Naive thymus-derived CD4-positive, alpha-beta T cell (primary cell): ENCODE data around the gene FRMD6. TPM values are rescaled to one million over a fixed set of nuclear protein-coding genes. Genes with fewer than 3 reads are reported as not detected.
A peak's percentile ranks its signal among the peaks of the same experiment; 100 is the strongest.

Experiments used
- ATAC-seq: fragments of 150-1000 bp; cut with Tn5 transposase; 2 replicates; pipeline ENCODE4 v1.10.0; 2021; ENCODE audit warnings: mild to moderate bottlenecking, moderate library complexity
- CTCF ChIA-PET: fragments of 350-600 bp; sonication (Branson Sonifier 250); formaldehyde crosslinking; loops from one replicate; lab custom pipeline; 2021; ENCODE audit warnings: antibody characterized with exemption; lab: Charles Lee
- POLR2A ChIA-PET: fragments of 350-600 bp; sonication (Branson Sonifier 250); formaldehyde crosslinking; loops from one replicate; lab custom pipeline; 2021; ENCODE audit warnings: antibody characterized with exemption, inconsistent platforms; lab: Charles Lee
- DNase-seq, 9 donors: peaks; one replicate each; pipeline versions ENCODE4 v3.0.0 to v3.0.0-alpha.2; 2020 to 2022; ENCODE audit warnings: mixed read lengths in 1 of 9
- H3K27ac ChIP-seq: one replicate; pipeline ENCODE4 v1.7.0; 2013; ENCODE audit warnings: mild to moderate bottlenecking, low read depth, low read length, moderate library complexity
- H3K27me3 ChIP-seq, 2 donors: one replicate each; pipeline ENCODE4 v1.7.0; 2013; ENCODE audit warnings: low read length in 2 of 2, mild to moderate bottlenecking in 2 of 2, moderate library complexity in 2 of 2; ENCODE audit not compliant: control insufficient read depth in 2 of 2, insufficient read depth in 2 of 2
- H3K36me3 ChIP-seq, 3 experiments: 1 replicate in 2 of 3; 2 replicates in 1 of 3; pipeline ENCODE4 v1.7.0; 2013; ENCODE audit warnings: low read length in 3 of 3, mild to moderate bottlenecking in 3 of 3, moderate library complexity in 1 of 3; ENCODE audit not compliant: insufficient read depth in 3 of 3, control insufficient read depth in 2 of 3
- H3K4me1 ChIP-seq, 2 donors: one replicate each; pipeline ENCODE4 v1.7.0; 2013; ENCODE audit warnings: low read length in 2 of 2, mild to moderate bottlenecking in 2 of 2, moderate library complexity in 1 of 2; ENCODE audit not compliant: control insufficient read depth in 2 of 2, insufficient read depth in 2 of 2
- H3K4me3 ChIP-seq: 2 replicates; pipeline ENCODE4 v1.7.0; 2013; ENCODE audit warnings: mild to moderate bottlenecking, low read length
- H3K9me3 ChIP-seq, 3 experiments: 1 replicate in 2 of 3; 2 replicates in 1 of 3; pipeline ENCODE4 v1.7.0; 2013; ENCODE audit warnings: low read length in 3 of 3; ENCODE audit not compliant: control insufficient read depth in 2 of 3
- H3K27ac Mint-ChIP-seq, 9 donors: one replicate each; pipeline ENCODE4 v1.8.0; 2020 to 2022; ENCODE audit warnings: mixed read lengths in 9 of 9, mild to moderate bottlenecking in 8 of 9, moderate library complexity in 5 of 9, inconsistent platforms in 2 of 9
- H3K27me3 Mint-ChIP-seq, 5 donors: one replicate each; pipeline ENCODE4 v1.8.0; 2021 to 2022; ENCODE audit warnings: mixed read lengths in 5 of 5, mild to moderate bottlenecking in 1 of 5
- H3K36me3 Mint-ChIP-seq, 5 donors: one replicate each; pipeline ENCODE4 v1.8.0; 2020 to 2022; ENCODE audit warnings: mixed read lengths in 5 of 5, mild to moderate bottlenecking in 3 of 5, inconsistent platforms in 1 of 5
- H3K4me1 Mint-ChIP-seq, 7 donors: one replicate each; pipeline ENCODE4 v1.8.0; 2020 to 2022; ENCODE audit warnings: mixed read lengths in 7 of 7, mild to moderate bottlenecking in 3 of 7, inconsistent platforms in 1 of 7
- H3K4me3 Mint-ChIP-seq, 10 donors: one replicate each; pipeline ENCODE4 v1.8.0; 2020 to 2022; ENCODE audit warnings: mild to moderate bottlenecking in 10 of 10, mixed read lengths in 10 of 10, moderate library complexity in 6 of 10, inconsistent platforms in 2 of 10
- H3K9me3 Mint-ChIP-seq, 11 donors: one replicate each; pipeline ENCODE4 v1.8.0; 2020 to 2022; ENCODE audit warnings: mixed read lengths in 11 of 11, mild to moderate bottlenecking in 4 of 11, inconsistent platforms in 1 of 11, moderate library complexity in 1 of 11
- intact Hi-C, 2 donors: fragments of 100-400 bp; cut with micrococcal nuclease; formaldehyde crosslinking; loops; one replicate each; pipeline ENCODE4 v1.15.1; 2023
- polyA plus RNA-seq, 2 donors: library from polyadenylated mRNA; unstranded; fragments of 300-500 nt; fragmentation: Illumina TruSeq; gene quantifications; one replicate each; pipeline ENCODE4 v1.2.3, GENCODE V29; 2021
- total RNA-seq, 6 experiments: library from RNA in 5 of 6; stranded (reverse) in 5 of 6; gene quantifications; 1 replicate in 5 of 6; 2 replicates in 1 of 6; pipeline ENCODE4 v1.2.3 and lab custom pipeline; 2021 to 2026

Gene FRMD6
- total and polyA plus RNA-seq, 7 experiments from 2014 or later, result 0.28 to 4.8 (median 3.8) TPM

GRCh38 chr14:51730098-51730497 lies 78.4 kb downstream of the FRMD6 start:
- H3K4me1 Mint-ChIP-seq, result no peaks in the 10 kb centered on the region
- peaks cover 0 to 16% (median 6%) of the 10 kb centered on the region in 5 donors for H3K27me3 Mint-ChIP-seq
- Histone ChIP-seq H3K27ac (no peak overlapping the region), H3K4me3 (no peak overlapping the region), H3K36me3 (no peaks in the 10 kb centered on the region), H3K9me3 (no peaks in the 10 kb centered on the region), H3K27me3 (no peaks in the 10 kb centered on the region), H3K4me1 (no peaks in the 10 kb centered on the region)
- intact Hi-C loops, result no loop called here
- no peak for DNase-seq
- no peak for ATAC-seq
- POLR2A ChIA-PET, result no interaction called here
- CTCF ChIA-PET, result no interaction called here
- no peak overlapping the region for H3K27ac Mint-ChIP-seq
- no peak overlapping the region for H3K4me3 Mint-ChIP-seq
- peaks cover 0 to 3% (median 0%) of the 10 kb centered on the region in 11 donors for H3K9me3 Mint-ChIP-seq
- peaks cover 0 to 5% (median 2%) of the 10 kb centered on the region in 5 donors for H3K36me3 Mint-ChIP-seq

DNA sequence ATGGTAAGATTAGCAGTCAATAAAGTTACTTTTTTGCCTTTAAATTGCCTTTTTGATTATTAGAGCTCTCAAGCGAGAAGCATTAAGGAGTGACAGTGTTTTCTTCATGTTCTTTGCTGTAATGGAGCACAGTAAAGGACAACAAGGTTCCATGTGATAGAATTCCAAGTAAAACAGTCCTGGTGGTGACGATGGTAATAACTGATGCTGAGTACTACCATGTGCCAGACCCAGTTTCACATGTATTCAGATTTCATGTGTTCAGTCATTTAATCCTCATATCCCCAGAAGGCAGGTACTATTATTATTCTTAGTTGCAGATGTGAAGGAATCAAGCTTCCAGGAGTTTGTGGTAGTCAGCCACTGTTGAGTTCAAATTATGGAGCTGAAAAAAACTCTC lies 79.0 kb downstream of the FRMD6 start:
- peaks cover 0 to 19% (median 8%) of the 10 kb centered on the region in 5 donors for H3K27me3 Mint-ChIP-seq
- no peak overlapping the region for H3K4me3 Mint-ChIP-seq
- ATAC-seq (no peak), DNase-seq (no peak)
- intact Hi-C loops, result no loop called here
- Histone ChIP-seq H3K36me3 (no peaks in the 10 kb centered on the region), H3K27me3 (no peaks in the 10 kb centered on the region), H3K27ac (no peak overlapping the region), H3K9me3 (no peaks in the 10 kb centered on the region), H3K4me3 (no peak overlapping the region), H3K4me1 (no peaks in the 10 kb centered on the region)
- ChIA-PET POLR2A (no interaction called here), CTCF (no interaction called here)
- peaks cover 0 to 3% (median 0%) of the 10 kb centered on the region in 11 donors for H3K9me3 Mint-ChIP-seq
- H3K36me3 Mint-ChIP-seq, result peaks cover 0 to 4% (median 2%) of the 10 kb centered on the region in 5 donors
- no peak overlapping the region for H3K27ac Mint-ChIP-seq
- H3K4me1 Mint-ChIP-seq, result no peaks in the 10 kb centered on the region

DNA sequence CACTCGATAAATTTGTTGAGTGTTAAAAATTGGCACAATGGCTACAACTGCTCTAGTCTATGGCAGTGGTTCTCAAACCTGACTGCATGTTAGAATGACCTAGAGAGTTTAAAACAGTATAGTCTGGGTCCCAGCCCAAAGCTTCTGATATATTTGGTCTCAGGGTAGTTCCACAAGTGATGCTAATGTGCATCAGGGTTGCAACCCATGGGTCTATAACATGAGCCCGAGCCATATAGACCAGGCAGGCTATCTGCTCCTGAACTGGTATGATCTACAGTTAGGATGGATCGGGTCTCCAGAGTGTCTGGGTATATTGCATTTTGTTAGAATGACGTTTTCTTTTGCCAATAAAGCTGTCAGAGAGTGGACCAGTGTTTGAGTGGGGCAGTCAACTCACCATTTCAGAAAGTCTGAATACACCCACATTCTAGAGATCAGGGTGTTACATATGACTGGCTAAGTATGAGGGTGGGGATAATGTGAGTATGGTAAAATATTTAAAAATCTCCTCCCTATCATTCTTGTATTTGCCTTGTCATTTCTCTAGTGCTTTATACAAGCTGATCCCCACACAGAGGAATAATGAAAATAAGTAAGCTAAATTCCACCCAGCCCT lies 80.9 kb downstream of the FRMD6 start:
- Mint-ChIP-seq H3K4me1 (no peaks in the 10 kb centered on the region), H3K27ac (no peak overlapping the region), H3K36me3 (peaks cover 0 to 4% (median 0%) of the 10 kb centered on the region in 5 donors), H3K9me3 (peaks cover 0 to 1% (median 0%) of the 10 kb centered on the region in 11 donors), H3K4me3 (no peak overlapping the region), H3K27me3 (peaks cover 0 to 24% (median 13%) of the 10 kb centered on the region in 5 donors)
- Histone ChIP-seq H3K27ac (no peak overlapping the region), H3K27me3 (no peaks in the 10 kb centered on the region), H3K4me1 (no peaks in the 10 kb centered on the region), H3K9me3 (no peaks in the 10 kb centered on the region), H3K4me3 (no peak overlapping the region), H3K36me3 (no peaks in the 10 kb centered on the region)
- ChIA-PET POLR2A (interaction anchor here (0.6 to 0.8 kb wide), 2 partner anchors 9 to 521 kb away, joined by 4 to 8 read pairs; no protein-coding TSS in a partner anchor), CTCF (no interaction called here)
- no peak for DNase-seq
- intact Hi-C loops, result no loop called here
- no peak for ATAC-seq

DNA sequence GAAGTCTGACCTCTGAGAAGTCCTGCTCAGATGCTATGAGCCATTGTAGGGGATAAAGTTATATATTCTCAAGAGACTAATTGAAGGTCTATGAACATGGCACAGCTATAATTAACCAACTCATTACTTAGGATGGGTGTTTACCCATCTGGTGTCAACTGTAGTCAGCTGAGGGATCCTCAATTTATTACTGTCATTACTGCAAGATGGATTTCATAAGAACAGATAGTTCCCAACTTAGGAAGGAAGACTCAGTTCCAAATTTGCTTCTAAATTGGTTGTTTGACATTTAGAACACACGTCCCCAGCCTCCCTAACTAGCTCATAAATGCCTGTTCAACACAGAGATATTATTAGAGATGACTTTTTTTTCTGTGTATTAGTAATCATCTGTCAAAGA lies 81.4 kb downstream of the FRMD6 start:
- Histone ChIP-seq H3K36me3 (no peaks in the 10 kb centered on the region), H3K9me3 (no peaks in the 10 kb centered on the region), H3K4me3 (no peak overlapping the region), H3K4me1 (no peaks in the 10 kb centered on the region), H3K27ac (no peak overlapping the region), H3K27me3 (no peaks in the 10 kb centered on the region)
- ChIA-PET CTCF (no interaction called here), POLR2A (interaction anchor here (0.8 kb wide), 1 partner anchor 9 kb away, joined by 8 read pairs; no protein-coding TSS in a partner anchor)
- Mint-ChIP-seq H3K27me3 (peaks cover 0 to 28% (median 13%) of the 10 kb centered on the region in 5 donors), H3K4me1 (peaks cover 0 to 1% (median 0%) of the 10 kb centered on the region in 7 donors), H3K27ac (no peak overlapping the region), H3K36me3 (peaks cover 0 to 2% (median 0%) of the 10 kb centered on the region in 5 donors), H3K9me3 (peaks cover 0 to 1% (median 0%) of the 10 kb centered on the region in 11 donors), H3K4me3 (no peak overlapping the region)
- no peak for DNase-seq
- no peak for ATAC-seq
- intact Hi-C loops, result no loop called here

DNA sequence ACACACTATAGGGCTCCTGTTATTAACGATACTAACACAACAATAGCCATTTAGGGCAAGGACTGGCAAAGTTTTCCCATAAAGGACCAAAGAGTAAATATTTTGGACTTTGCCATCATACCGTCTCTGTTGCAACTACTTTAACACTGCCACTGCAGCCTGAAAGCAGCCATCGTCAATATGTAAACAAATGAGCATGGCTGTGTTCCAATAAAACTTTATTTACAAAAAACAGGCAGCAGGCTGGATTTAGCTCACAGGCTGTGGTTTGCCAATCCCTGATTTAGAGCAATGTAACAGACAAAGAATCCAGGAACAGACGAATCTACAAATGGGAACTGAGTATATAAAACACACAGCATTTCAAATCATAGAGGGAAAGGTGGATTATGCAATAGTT lies 84.1 kb downstream of the FRMD6 start:
- no peak for ATAC-seq
- ChIA-PET CTCF (no interaction called here), POLR2A (no interaction called here)
- H3K4me1 ChIP-seq, result no peaks in the 10 kb centered on the region
- H3K27me3 ChIP-seq, result no peaks in the 10 kb centered on the region
- no peak overlapping the region for H3K27ac Mint-ChIP-seq
- no peaks in the 10 kb centered on the region for H3K36me3 ChIP-seq
- DNase-seq, result no peak
- intact Hi-C loops, result no loop called here
- no peaks in the 10 kb centered on the region for H3K9me3 ChIP-seq
- peaks cover 0 to 37% (median 13%) of the 10 kb centered on the region in 5 donors for H3K27me3 Mint-ChIP-seq
- H3K9me3 Mint-ChIP-seq, result peaks cover 0 to 1% (median 0%) of the 10 kb centered on the region in 11 donors
- H3K4me3 Mint-ChIP-seq, result no peak overlapping the region
- peaks cover 0 to 6% (median 0%) of the 10 kb centered on the region in 7 donors for H3K4me1 Mint-ChIP-seq
- no peaks in the 10 kb centered on the region for H3K36me3 Mint-ChIP-seq
- no peak overlapping the region for H3K4me3 ChIP-seq
- no peak overlapping the region for H3K27ac ChIP-seq

DNA sequence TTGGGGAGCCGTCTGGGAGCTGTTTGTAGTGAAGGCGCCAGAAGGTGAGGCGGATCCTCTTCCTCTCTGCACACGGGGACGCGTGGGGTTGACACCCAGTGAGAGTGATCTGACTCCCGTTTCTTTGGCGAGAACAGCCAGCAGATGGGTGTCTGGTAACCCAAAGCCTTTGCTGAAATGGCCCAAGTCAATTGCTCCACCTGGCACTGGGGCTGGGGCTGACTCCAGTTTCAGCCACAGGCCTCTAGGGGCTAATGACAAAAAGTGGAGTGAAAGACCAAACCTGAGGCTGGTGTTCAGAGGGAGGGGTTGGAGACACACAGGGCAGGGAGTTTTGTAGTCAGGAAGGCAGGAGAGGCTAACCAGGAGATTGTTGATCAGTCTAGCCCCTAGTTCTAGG lies 87.0 kb downstream of the FRMD6 start:
- Mint-ChIP-seq H3K4me3 (no peak overlapping the region), H3K4me1 (peaks cover 0 to 6% (median 0%) of the 10 kb centered on the region in 7 donors), H3K9me3 (peaks cover 0 to 8% (median 0%) of the 10 kb centered on the region in 11 donors), H3K27me3 (peaks cover 0 to 34% (median 7%) of the 10 kb centered on the region in 5 donors), H3K36me3 (no peaks in the 10 kb centered on the region), H3K27ac (no peak overlapping the region)
- H3K36me3 ChIP-seq, result no peaks in the 10 kb centered on the region
- H3K9me3 ChIP-seq, result no peaks in the 10 kb centered on the region
- DNase-seq (no peak), ATAC-seq (no peak)
- H3K27me3 ChIP-seq, result no peaks in the 10 kb centered on the region
- H3K27ac ChIP-seq, result no peak overlapping the region
- ChIA-PET POLR2A (no interaction called here), CTCF (no interaction called here)
- no peak overlapping the region for H3K4me3 ChIP-seq
- intact Hi-C loops, result no loop called here
- no peaks in the 10 kb centered on the region for H3K4me1 ChIP-seq

DNA sequence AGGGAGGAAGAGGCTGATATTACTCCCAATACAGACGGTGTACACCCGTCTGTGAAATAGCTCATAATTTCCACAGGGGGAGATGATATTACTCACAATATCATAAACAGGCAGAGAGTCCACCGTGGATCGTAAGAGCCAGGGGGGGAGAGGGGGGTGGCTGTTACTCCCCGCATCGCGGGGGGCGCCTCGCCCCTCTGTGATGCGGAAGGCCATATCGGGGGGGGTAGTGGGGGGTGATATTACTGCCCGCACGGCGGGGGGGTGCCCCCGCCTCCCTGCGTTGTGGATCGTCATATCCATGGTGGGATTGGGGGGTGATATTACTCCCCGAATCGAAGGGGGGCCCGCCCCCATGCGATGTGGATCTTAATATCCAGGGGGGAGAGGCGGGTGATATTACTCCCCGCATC lies 91.9 kb downstream of the FRMD6 start:
- Mint-ChIP-seq H3K4me3 (no peak overlapping the region), H3K9me3 (peaks cover 0 to 8% (median 0%) of the 10 kb centered on the region in 11 donors), H3K36me3 (no peaks in the 10 kb centered on the region), H3K4me1 (peaks cover 0 to 1% (median 0%) of the 10 kb centered on the region in 7 donors), H3K27me3 (peaks cover 0 to 6% (median 4%) of the 10 kb centered on the region in 5 donors), H3K27ac (no peak overlapping the region)
- H3K27me3 ChIP-seq, result no peaks in the 10 kb centered on the region
- ATAC-seq, result no peak
- CTCF ChIA-PET, result no interaction called here
- H3K4me3 ChIP-seq, result no peak overlapping the region
- H3K27ac ChIP-seq, result no peak overlapping the region
- no peaks in the 10 kb centered on the region for H3K36me3 ChIP-seq
- no peaks in the 10 kb centered on the region for H3K4me1 ChIP-seq
- peak in 2 of 9 donors; percentile 22 to 37 for DNase-seq
- POLR2A ChIA-PET, result no interaction called here
- intact Hi-C loops, result loop anchor here in 1 of 2 donors (5.0 to 10.0 kb wide), 3 partner anchors 91 to 1051 kb away; partner anchors contain the start of genes FRMD6, GNPNAT1, GPR137C and TXNDC16
- no peaks in the 10 kb centered on the region for H3K9me3 ChIP-seq
